Body of pancreas (tissue), 4 donors: ENCODE measurements around the gene TRNT1. TPM values are rescaled to one million over a fixed set of nuclear protein-coding genes. Genes with fewer than 3 reads are reported as not detected.

Experiments used
- ATAC-seq: fragments of 150-250 bp; one replicate; pipeline ENCODE4 v1.9.1; 2016
- DNase-seq, 4 donors: peaks; one replicate each; pipeline ENCODE4 v3.0.0-alpha.2; 2019
- H3K27ac ChIP-seq, 4 donors: fragments of 200-600 bp; sonication (generic); 1 replicate in 3 of 4; 2 replicates in 1 of 4; pipeline versions ENCODE4 v1.5.1 to v1.6.1; 2016 to 2019; ENCODE audit warnings: mild to moderate bottlenecking in 1 of 4, mixed read lengths in 1 of 4, moderate library complexity in 1 of 4
- H3K27me3 ChIP-seq, 2 donors: fragments of 200-600 bp; sonication (generic); one replicate each; pipeline ENCODE4 v1.6.0; 2016; ENCODE audit warnings: mild to moderate bottlenecking in 1 of 2
- H3K36me3 ChIP-seq, 2 donors: fragments of 200-600 bp; sonication (generic); replicated peaks in 1 of 2; 2 replicates each; pipeline ENCODE4 v1.5.1; 2016; ENCODE audit warnings: low read depth in 2 of 2; ENCODE audit not compliant: insufficient read depth in 1 of 2
- H3K4me1 ChIP-seq: fragments of 200-600 bp; sonication (generic); one replicate; pipeline ENCODE4 v1.6.0; 2016
- H3K4me3 ChIP-seq, 2 donors: fragments of 200-600 bp; sonication (generic); 1 replicate in 1 of 2; 2 replicates in 1 of 2; pipeline ENCODE4 v1.5.1; 2016 to 2019
- H3K9me3 ChIP-seq, 3 donors: fragments of 200-600 bp; sonication (generic); 1 replicate in 2 of 3; 2 replicates in 1 of 3; pipeline ENCODE4 v1.5.1; 2016
- CTCF ChIP-seq, 7 experiments: fragments of 450-650 bp in 4 of 7; fragments of 200-600 bp in 3 of 7; sonication (generic) in 3 of 7; IDR thresholded peaks; one replicate each; pipeline ENCODE4 v1.5.1; 2016 to 2019; ENCODE audit warnings: antibody characterized with exemption in 7 of 7
- POLR2A ChIP-seq, 3 donors: fragments of 450-650 bp; IDR thresholded peaks; one replicate each; pipeline ENCODE4 v1.6.1; 2016; ENCODE audit warnings: antibody characterized with exemption in 3 of 3, mild to moderate bottlenecking in 2 of 3
- WGBS, 2 donors: methylation state at CpG; one replicate each; pipeline ENCODE4 v1.1.5; 2017; 5-methylcytosine and 5-hydroxymethylcytosine counted together
- intact Hi-C: fragments of 100-400 bp; cut with DNase I; formaldehyde crosslinking; loops from one replicate; pipeline ENCODE4 v1.15.1; 2023
- total RNA-seq, 2 donors: library from RNA; depleted of rRNA; stranded (reverse); fragments of >200 nt; gene quantifications; one replicate each; pipeline ENCODE4 v1.1.0, GENCODE V29; 2016

TRNT1 gene
- total RNA-seq, 2 donors from 2014 or later: 14.0 to 26.0 TPM

DNA sequence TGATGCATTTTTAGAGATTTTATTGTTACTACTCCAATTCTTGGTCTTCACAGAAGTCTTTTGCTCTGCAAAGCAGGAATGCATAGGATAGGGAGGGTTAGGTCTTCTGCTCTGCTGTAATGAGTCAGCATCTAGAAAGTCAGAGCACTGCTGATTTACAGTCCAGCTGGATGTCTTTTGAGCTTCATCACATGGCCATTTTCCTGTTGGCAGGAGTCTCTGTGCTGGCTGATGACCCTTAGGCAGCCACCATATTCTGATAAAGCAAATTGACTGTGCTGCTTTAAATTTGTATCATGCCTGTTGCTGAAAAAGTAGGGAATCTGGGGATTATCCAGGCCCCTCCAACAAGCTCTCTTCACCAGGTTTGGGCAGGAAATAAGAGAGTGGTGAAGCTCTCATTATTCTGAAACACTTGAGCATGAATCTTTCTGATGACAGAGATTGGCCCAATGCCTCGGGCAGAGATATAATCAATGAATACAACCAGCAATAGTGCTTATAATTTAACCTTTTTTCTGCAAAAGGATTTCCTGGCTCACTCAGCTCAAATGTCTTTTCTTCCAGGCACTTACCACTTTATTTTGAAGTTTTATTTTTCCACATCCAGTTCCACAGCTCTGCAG, 62.5 kb downstream of the TRNT1 start:
- no peak overlapping the region for H3K4me3 ChIP-seq
- H3K27me3 ChIP-seq: no peaks in the 10 kb centered on the region
- H3K9me3 ChIP-seq: no peaks in the 10 kb centered on the region
- H3K36me3 ChIP-seq: no peaks in the 10 kb centered on the region
- intact Hi-C loops: no loop called here
- 19 to 27% methylated on average over 1 of the region's 1 CpG for WGBS, 2 donors
- no peaks in the 10 kb centered on the region for H3K4me1 ChIP-seq
- DNase-seq (no peak), ATAC-seq (no peak)
- H3K27ac ChIP-seq: no peak overlapping the region
- TF ChIP-seq POLR2A (IDR thresholded peaks at IDR 0.05): no peak
- no peak for TF ChIP-seq CTCF (IDR thresholded peaks at IDR 0.05)

- DNase-seq: no peak
- Histone ChIP-seq H3K27ac (no peak overlapping the region), H3K36me3 (no peaks in the 10 kb centered on the region), H3K4me3 (no peak overlapping the region), H3K27me3 (no peaks in the 10 kb centered on the region), H3K4me1 (no peaks in the 10 kb centered on the region), H3K9me3 (no peaks in the 10 kb centered on the region)
- 43 to 63% methylated on average over 1 of the region's 1 CpG for WGBS, 2 donors
- no peak for ATAC-seq
- intact Hi-C loops: no loop called here
- TF ChIP-seq POLR2A (IDR thresholded peaks at IDR 0.05): no peak
- no peak for TF ChIP-seq CTCF (IDR thresholded peaks at IDR 0.05)
Measured at GRCh38 chr3:3189961-3190360, 63.2 kb downstream of the TRNT1 start.

GRCh38 chr3:3191675-3192285, 65.0 kb downstream of the TRNT1 start:
- intact Hi-C loops: no loop called here
- DNase-seq: no peak

DNA sequence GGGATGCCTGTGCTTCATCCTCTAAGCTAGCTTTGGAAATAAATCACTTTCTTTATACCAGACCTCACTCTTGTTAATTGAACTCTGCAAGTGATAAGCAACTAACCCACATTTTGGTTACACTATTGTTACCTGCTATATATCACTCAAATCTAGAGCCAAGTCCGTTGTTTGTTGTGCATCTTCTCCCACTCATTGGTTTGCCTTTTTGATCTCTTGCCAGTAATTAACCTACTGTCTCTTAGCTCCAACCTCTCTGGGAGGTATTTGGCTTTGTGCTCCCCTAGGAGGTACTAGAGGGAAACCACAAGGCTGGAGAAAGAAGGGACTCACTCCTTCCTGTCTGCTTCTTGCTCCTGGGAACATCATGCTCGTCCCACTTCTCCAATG, 65.5 kb downstream of the TRNT1 start:
- Histone ChIP-seq H3K9me3 (no peaks in the 10 kb centered on the region), H3K4me3 (no peak overlapping the region), H3K4me1 (no peaks in the 10 kb centered on the region), H3K27ac (no peak overlapping the region), H3K27me3 (no peaks in the 10 kb centered on the region), H3K36me3 (no peaks in the 10 kb centered on the region)
- intact Hi-C loops: no loop called here
- ATAC-seq (no peak), DNase-seq (no peak)
- WGBS, 2 donors: 8 to 9% methylated on average over 2 of the region's 2 CpGs
- TF ChIP-seq CTCF (IDR thresholded peaks at IDR 0.05): no peak

More at GRCh38 chr3:3191675-3192285, 65.0 kb downstream of the TRNT1 start:
- ATAC-seq: no peak
- Histone ChIP-seq H3K4me1 (no peaks in the 10 kb centered on the region), H3K27ac (no peak overlapping the region), H3K27me3 (no peaks in the 10 kb centered on the region), H3K4me3 (no peak overlapping the region), H3K9me3 (no peaks in the 10 kb centered on the region), H3K36me3 (no peaks in the 10 kb centered on the region)
- 12 to 22% methylated on average over 4 of the region's 4 CpGs for WGBS, 2 donors
- TF ChIP-seq CTCF (IDR thresholded peaks at IDR 0.05) (no peak), POLR2A (IDR thresholded peaks at IDR 0.05) (no peak)

GRCh38 chr3:3194861-3195260, 68.1 kb downstream of the TRNT1 start:
- H3K4me3 ChIP-seq: no peak overlapping the region
- H3K27me3 ChIP-seq: no peaks in the 10 kb centered on the region
- DNase-seq (no peak), ATAC-seq (no peak)
- H3K4me1 ChIP-seq: no peaks in the 10 kb centered on the region
- intact Hi-C loops: no loop called here
- no peaks in the 10 kb centered on the region for H3K9me3 ChIP-seq
- TF ChIP-seq POLR2A (IDR thresholded peaks at IDR 0.05) (no peak), CTCF (IDR thresholded peaks at IDR 0.05) (no peak)
- no peak overlapping the region for H3K27ac ChIP-seq
- H3K36me3 ChIP-seq: no peaks in the 10 kb centered on the region
